ENCODE results near the gene MFSD12.
A peak's percentile ranks its signal among the peaks of the same experiment; 100 is the strongest.

The MFSD12 gene

GRCh38 chr19:3544742-3545668 is 12.4 kb downstream of the MFSD12 start (continued):
- no peak for TF ChIP-seq ZBTB6 (tag by site-specific recombination; IDR thresholded peaks at IDR 0.05)

GRCh38 chr19:3544058-3544376 is 13.4 kb downstream of the MFSD12 start:
- Histone ChIP-seq H3K27ac (ENCODE audit: extremely low read depth, low read depth, low read length) (no peak overlapping the region), H3K4me3 (ENCODE audit: low read depth, low read length) (no peak overlapping the region), H3K4me1 (ENCODE audit: control insufficient read depth, insufficient read depth, low read length) (no peaks in the 10 kb centered on the region), H3K9me3 (ENCODE audit: control insufficient read depth, insufficient read depth, low read depth, low read length) (no peaks in the 10 kb centered on the region), H3K36me3 (ENCODE audit: control insufficient read depth in 2 of 2, insufficient read depth in 1 of 2, low read length in 2 of 2) (peaks cover 3 to 41% of the 10 kb centered on the region in 2 experiments; a peak in 2 of 3 replicates)
- TF ChIP-seq ZSCAN18 (tag by site-specific recombination; IDR thresholded peaks at IDR 0.05) = no peak
- no peak for TF ChIP-seq ZNF596 (tag by site-specific recombination; IDR thresholded peaks at IDR 0.05)
- no peak for TF ChIP-seq ZNF488 (tag by site-specific recombination; IDR thresholded peaks at IDR 0.05)
- TF ChIP-seq ZNF175 (tag by site-specific recombination; IDR thresholded peaks at IDR 0.05) = no peak
- ChIA-PET POLR2A (no interaction called here), CTCF (interaction anchor here (0.6 to 1.6 kb wide), 2 partner anchors 23 to 40 kb away, joined by 3 to 5 read pairs; no protein-coding TSS in a partner anchor)

GRCh38 chr19:3543150-3544057 is 14.0 kb downstream of the MFSD12 start:
- Histone ChIP-seq H3K4me1 (ENCODE audit: control insufficient read depth, insufficient read depth, low read length) (no peaks in the 10 kb centered on the region), H3K27ac (ENCODE audit: extremely low read depth, low read depth, low read length) (no peak overlapping the region), H3K36me3 (ENCODE audit: control insufficient read depth in 2 of 2, insufficient read depth in 1 of 2, low read length in 2 of 2) (peaks cover 3 to 37% of the 10 kb centered on the region in 2 experiments; a peak in 2 of 3 replicates), H3K9me3 (ENCODE audit: control insufficient read depth, insufficient read depth, low read depth, low read length) (no peaks in the 10 kb centered on the region), H3K4me3 (ENCODE audit: low read depth, low read length) (no peak overlapping the region)
- ChIA-PET POLR2A (no interaction called here), CTCF (no interaction called here)
- TF ChIP-seq ZNF324 (tag by site-specific recombination; IDR thresholded peaks at IDR 0.05) = no peak
- TF ChIP-seq SP2 (tag by site-specific recombination; IDR thresholded peaks at IDR 0.05) = peak; percentile 15; the same call in 1 of the 2 replicates
- no peak for TF ChIP-seq ZFP3 (tag by site-specific recombination; IDR thresholded peaks at IDR 0.05; ENCODE audit: low read depth)
- peak; percentile 79 for TF ChIP-seq HIC1 (tag by site-specific recombination; IDR thresholded peaks at IDR 0.05)
- no peak for TF ChIP-seq ZNF280D (tag by site-specific recombination; IDR thresholded peaks at IDR 0.05)
- no peak for TF ChIP-seq ZNF19 (tag by site-specific recombination; IDR thresholded peaks at IDR 0.05; ENCODE audit: low read depth)
- TF ChIP-seq ZFP37 (tag by site-specific recombination; IDR thresholded peaks at IDR 0.05) = no peak
- TF ChIP-seq ZBTB11 (tag by site-specific recombination; conservative IDR thresholded peaks at IDR 0.05; ENCODE audit: low read depth) = no peak
- no peak for TF ChIP-seq TRIM28 (IDR thresholded peaks at IDR 0.05; ENCODE audit: borderline replicate concordance, low read length)
- no peak for TF ChIP-seq ZSCAN30 (tag by site-specific recombination; IDR thresholded peaks at IDR 0.05)
- TF ChIP-seq ZNF585B (tag by site-specific recombination; IDR thresholded peaks at IDR 0.05) = no peak

Data from HEK293 (cell line).